Parathyroid adenoma (tissue), 2 donors: ENCODE results near the gene SGF29.

Experiments
- H2AFZ ChIP-seq: fragments of 300-600 bp; sonication (generic); one replicate; pipeline ENCODE4 v1.7.0; 2017; ENCODE audit warnings: antibody characterized with exemption, mild to moderate bottlenecking
- H3K27ac ChIP-seq: fragments of 300-600 bp; sonication (generic); one replicate; pipeline ENCODE4 v1.7.0; 2017
- H3K27me3 ChIP-seq: fragments of 300-600 bp; sonication (generic); one replicate; pipeline ENCODE4 v1.7.0; 2017; ENCODE audit warnings: low read length; ENCODE audit not compliant: control insufficient read depth, insufficient read depth
- H3K36me3 ChIP-seq: fragments of 300-600 bp; sonication (generic); one replicate; pipeline ENCODE4 v1.7.0; 2017; ENCODE audit warnings: low read length; ENCODE audit not compliant: control insufficient read depth, insufficient read depth
- H3K4me1 ChIP-seq: fragments of 300-600 bp; sonication (generic); one replicate; pipeline ENCODE4 v1.7.0; 2017; ENCODE audit warnings: control low read depth
- H3K4me2 ChIP-seq: fragments of 300-600 bp; sonication (generic); one replicate; pipeline ENCODE4 v1.7.0; 2017; ENCODE audit warnings: low read length
- H3K4me3 ChIP-seq: fragments of 300-600 bp; sonication (generic); one replicate; pipeline ENCODE4 v1.7.0; 2017; ENCODE audit warnings: low read depth, low read length
- H3K79me2 ChIP-seq: fragments of 300-600 bp; sonication (generic); one replicate; pipeline ENCODE4 v1.7.0; 2017; ENCODE audit warnings: control low read depth
- H3K9ac ChIP-seq: fragments of 300-600 bp; sonication (generic); one replicate; pipeline ENCODE4 v1.7.0; 2017; ENCODE audit warnings: mild to moderate bottlenecking
- H3K9me3 ChIP-seq: fragments of 300-600 bp; sonication (generic); one replicate; pipeline ENCODE4 v1.7.0; 2017; ENCODE audit warnings: low read length; ENCODE audit not compliant: control insufficient read depth
- TF ChIP-seq, protein P1 (sequence below): fragments of 300-600 bp; sonication (generic); IDR thresholded peaks from one replicate; pipeline ENCODE4 v1.7.0; 2017; ENCODE audit warnings: antibody characterized with exemption, mild to moderate bottlenecking
- donor health status: primary hyperparathyroidism.

Gene SGF29

DNA sequence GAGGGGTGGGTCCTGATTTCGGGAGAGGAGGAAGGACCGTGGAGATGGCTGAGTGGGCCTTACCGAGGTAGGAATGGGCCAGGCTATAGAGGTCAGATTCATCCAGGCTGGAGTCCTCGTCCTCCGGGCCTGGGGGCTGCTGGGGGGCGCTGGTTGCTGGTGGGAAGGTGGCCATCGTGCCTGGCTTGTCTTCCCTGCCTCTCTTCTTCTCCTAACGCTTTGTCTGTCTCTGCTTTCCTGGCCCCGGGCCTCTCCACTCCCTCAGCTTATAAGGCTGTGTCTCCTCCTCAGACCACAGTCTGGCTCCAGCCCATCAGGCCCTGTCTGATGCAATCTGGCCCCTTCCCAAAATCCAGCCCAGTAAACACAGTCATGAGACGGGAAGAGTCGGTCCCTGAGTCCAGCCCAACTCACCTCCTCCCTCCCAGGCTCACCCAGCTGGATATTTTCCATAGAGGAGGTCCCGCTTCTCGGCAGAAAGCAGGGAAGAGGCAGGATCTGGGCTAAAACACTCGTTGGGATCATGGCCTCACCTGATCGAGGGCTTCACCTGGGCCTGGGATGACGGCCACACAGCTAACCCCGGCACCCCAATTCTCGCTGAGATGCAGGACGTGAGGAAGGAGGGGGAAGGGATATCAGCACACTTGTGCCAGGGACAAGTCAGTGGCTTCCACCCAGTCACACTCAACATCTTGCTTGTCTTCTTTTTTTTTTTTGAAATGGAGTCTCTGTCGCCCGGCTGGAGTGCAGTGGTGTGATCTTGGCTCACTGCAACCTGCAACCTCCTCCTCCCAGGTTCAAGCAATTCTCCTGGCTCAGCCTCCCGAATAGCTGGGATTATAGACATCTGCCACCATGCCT is 14.8 kb upstream of the SGF29 start, which contains the start of gene NUPR1:
Gene NUPR1 (minus strand): TSS at position 242 of the 864 bp plus-strand sequence. CDS start 67 bp downstream, at position 175.
- peaks cover 3% of the 10 kb centered on the region for H3K4me1 ChIP-seq
- H3K4me3 ChIP-seq = no peak within 1 kb of the TSS
- no peaks in the 10 kb centered on the region for H3K27me3 ChIP-seq
- H3K36me3 ChIP-seq = no peaks in the 10 kb centered on the region
- TF ChIP-seq, protein P1, sequence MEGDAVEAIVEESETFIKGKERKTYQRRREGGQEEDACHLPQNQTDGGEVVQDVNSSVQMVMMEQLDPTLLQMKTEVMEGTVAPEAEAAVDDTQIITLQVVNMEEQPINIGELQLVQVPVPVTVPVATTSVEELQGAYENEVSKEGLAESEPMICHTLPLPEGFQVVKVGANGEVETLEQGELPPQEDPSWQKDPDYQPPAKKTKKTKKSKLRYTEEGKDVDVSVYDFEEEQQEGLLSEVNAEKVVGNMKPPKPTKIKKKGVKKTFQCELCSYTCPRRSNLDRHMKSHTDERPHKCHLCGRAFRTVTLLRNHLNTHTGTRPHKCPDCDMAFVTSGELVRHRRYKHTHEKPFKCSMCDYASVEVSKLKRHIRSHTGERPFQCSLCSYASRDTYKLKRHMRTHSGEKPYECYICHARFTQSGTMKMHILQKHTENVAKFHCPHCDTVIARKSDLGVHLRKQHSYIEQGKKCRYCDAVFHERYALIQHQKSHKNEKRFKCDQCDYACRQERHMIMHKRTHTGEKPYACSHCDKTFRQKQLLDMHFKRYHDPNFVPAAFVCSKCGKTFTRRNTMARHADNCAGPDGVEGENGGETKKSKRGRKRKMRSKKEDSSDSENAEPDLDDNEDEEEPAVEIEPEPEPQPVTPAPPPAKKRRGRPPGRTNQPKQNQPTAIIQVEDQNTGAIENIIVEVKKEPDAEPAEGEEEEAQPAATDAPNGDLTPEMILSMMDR = no peak
- no peaks in the 10 kb centered on the region for H3K9me3 ChIP-seq
- no peak within 1 kb of the TSS for H3K4me2 ChIP-seq
- H3K9ac ChIP-seq = no peak within 1 kb of the TSS
- H3K79me2 ChIP-seq = no peaks in the 10 kb centered on the region
- peak within 1 kb of the TSS; percentile 4 for H3K27ac ChIP-seq
- H2AFZ ChIP-seq = peak within 1 kb of the TSS; percentile 68

DNA sequence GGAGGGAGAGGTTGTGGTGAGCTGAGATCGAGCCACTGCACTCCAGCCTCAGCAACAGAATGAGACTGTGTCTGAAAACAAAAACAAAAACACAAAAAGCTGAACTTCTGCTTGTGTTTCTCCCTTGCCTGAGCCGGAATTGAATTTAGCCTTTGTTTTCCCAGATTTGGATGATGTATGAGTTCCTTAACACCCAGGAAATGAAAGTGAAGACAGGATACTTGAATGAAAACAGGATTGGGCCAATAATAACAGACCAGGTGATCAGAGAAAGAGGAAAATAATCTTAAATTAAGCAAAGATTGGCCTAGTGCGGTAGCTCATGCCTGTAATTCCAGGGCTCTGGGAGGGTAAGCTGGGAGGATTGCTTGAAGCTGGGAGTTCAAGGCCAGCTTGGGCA is 13.4 kb upstream of the SGF29 start:
- no peaks in the 10 kb centered on the region for H3K79me2 ChIP-seq
- H3K36me3 ChIP-seq = no peaks in the 10 kb centered on the region
- H3K4me2 ChIP-seq = no peak overlapping the region
- peak overlapping the region; percentile 28 for H2AFZ ChIP-seq
- no peak overlapping the region for H3K4me3 ChIP-seq
- H3K27me3 ChIP-seq = no peaks in the 10 kb centered on the region
- H3K4me1 ChIP-seq = peaks cover 3% of the 10 kb centered on the region
- H3K27ac ChIP-seq = no peak overlapping the region
- TF ChIP-seq, protein P1 = no peak
- H3K9me3 ChIP-seq = no peaks in the 10 kb centered on the region
- no peak overlapping the region for H3K9ac ChIP-seq

DNA sequence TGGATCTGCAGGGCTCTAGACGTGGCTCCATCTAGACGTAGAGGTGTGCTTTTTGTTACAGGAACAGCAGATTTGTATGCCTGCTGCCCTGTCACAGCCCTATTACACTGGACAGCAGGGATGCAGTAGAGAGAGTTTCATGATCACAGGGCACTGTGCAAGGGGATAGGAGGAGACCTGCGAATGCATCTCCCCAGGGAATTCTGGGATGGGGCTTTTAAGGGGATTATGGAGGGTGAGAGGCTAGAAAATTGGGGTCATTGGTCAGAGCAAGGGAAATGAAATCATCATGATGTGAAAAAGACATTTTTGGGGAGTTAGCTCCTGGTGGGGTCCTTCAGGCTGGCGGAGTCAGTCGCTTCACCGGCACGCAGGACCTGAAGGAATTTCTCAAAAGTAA is 11.1 kb upstream of the SGF29 start:
- Histone ChIP-seq H3K4me2 (no peak overlapping the region), H3K27me3 (no peaks in the 10 kb centered on the region), H3K4me1 (peaks cover 3% of the 10 kb centered on the region), H3K36me3 (no peaks in the 10 kb centered on the region), H3K9me3 (no peaks in the 10 kb centered on the region), H3K27ac (no peak overlapping the region), H3K4me3 (no peak overlapping the region), H3K9ac (no peak overlapping the region), H2AFZ (no peak overlapping the region), H3K79me2 (no peaks in the 10 kb centered on the region)
- TF ChIP-seq, protein P1 = no peak

- Histone ChIP-seq H3K9ac (no peak overlapping the region), H3K36me3 (no peaks in the 10 kb centered on the region)
Observed at GRCh38 chr16:28543072-28543471, 10.6 kb upstream of the SGF29 start.

More at GRCh38 chr16:28543072-28543471, 10.6 kb upstream of the SGF29 start:
- TF ChIP-seq, protein P1 = no peak
- no peaks in the 10 kb centered on the region for H3K9me3 ChIP-seq
- H3K27me3 ChIP-seq = no peaks in the 10 kb centered on the region
- peaks cover 3% of the 10 kb centered on the region for H3K4me1 ChIP-seq
- no peak overlapping the region for H3K27ac ChIP-seq
- no peak overlapping the region for H2AFZ ChIP-seq
- H3K4me3 ChIP-seq = no peak overlapping the region
- no peaks in the 10 kb centered on the region for H3K79me2 ChIP-seq
- H3K4me2 ChIP-seq = no peak overlapping the region
